Measurements from ENCODE around the gene MFNG.

The MFNG gene

GRCh38 chr22:37505565-37505964 lies 19.4 kb upstream of the MFNG start:
- no peak for DNase-seq (ENCODE audit: low read depth)
- TF ChIP-seq CTCF (conservative IDR thresholded peaks at IDR 0.05; ENCODE audit: control insufficient read depth, insufficient read depth, low read depth, low read length): no peak
- H3K4me3 ChIP-seq (ENCODE audit: control insufficient read depth, low read depth, low read length): no peak overlapping the region

- DNase-seq (ENCODE audit: low read depth): no peak
- no peak for TF ChIP-seq CTCF (conservative IDR thresholded peaks at IDR 0.05; ENCODE audit: control insufficient read depth, insufficient read depth, low read depth, low read length)
- H3K4me3 ChIP-seq (ENCODE audit: control insufficient read depth, low read depth, low read length): no peak overlapping the region
These were observed 18.8 kb upstream of the MFNG start for GRCh38 chr22:37504964-37505363.

- no peak for DNase-seq (ENCODE audit: low read depth)
- no peak for TF ChIP-seq CTCF (conservative IDR thresholded peaks at IDR 0.05; ENCODE audit: control insufficient read depth, insufficient read depth, low read depth, low read length)
- H3K4me3 ChIP-seq (ENCODE audit: control insufficient read depth, low read depth, low read length): no peak overlapping the region
These were observed 17.7 kb upstream of the MFNG start for GRCh38 chr22:37503850-37504249.

- DNase-seq (ENCODE audit: low read depth): no peak
- TF ChIP-seq CTCF (conservative IDR thresholded peaks at IDR 0.05; ENCODE audit: control insufficient read depth, insufficient read depth, low read depth, low read length): no peak
- no peak overlapping the region for H3K4me3 ChIP-seq (ENCODE audit: control insufficient read depth, low read depth, low read length)
These were observed 17.0 kb upstream of the MFNG start for GRCh38 chr22:37503183-37503683.

- H3K4me3 ChIP-seq (ENCODE audit: control insufficient read depth, low read depth, low read length): no peak overlapping the region
- TF ChIP-seq CTCF (conservative IDR thresholded peaks at IDR 0.05; ENCODE audit: control insufficient read depth, insufficient read depth, low read depth, low read length): no peak
- no peak for DNase-seq (ENCODE audit: low read depth)
These were observed 16.4 kb upstream of the MFNG start for GRCh38 chr22:37502342-37503182.

GRCh38 chr22:37501610-37502341 lies 15.6 kb upstream of the MFNG start:
- TF ChIP-seq CTCF (conservative IDR thresholded peaks at IDR 0.05; ENCODE audit: control insufficient read depth, insufficient read depth, low read depth, low read length): no peak
- H3K4me3 ChIP-seq (ENCODE audit: control insufficient read depth, low read depth, low read length): no peak overlapping the region
- peak; percentile 91 for DNase-seq (ENCODE audit: low read depth)

Measured in fibroblast of mammary gland (primary cell).